GM23338 (cell line): ENCODE measurements around the gene AP3D1. TPM values are rescaled to one million over a fixed set of nuclear protein-coding genes. Genes with fewer than 3 reads are reported as not detected.

Source experiments
- ATAC-seq: fragments of 200-7000 bp; cut with Tn5 transposase; 3 replicates; pipeline ENCODE4 v1.9.1; 2020
- DNase-seq: peaks from one replicate; pipeline ENCODE4 v3.0.0-alpha.2; 2015; ENCODE audit warnings: low spot score
- H2AFZ ChIP-seq: fragments of 200-600 bp; sonication (generic); 2 replicates; pipeline ENCODE4 v1.8.0; 2016; ENCODE audit warnings: antibody characterized with exemption, mild to moderate bottlenecking, moderate library complexity
- H3F3A ChIP-seq: fragments of 200-600 bp; sonication (generic); replicated peaks from 2 replicates; pipeline ENCODE4 v1.8.0; 2017; ENCODE audit warnings: antibody characterized with exemption, mixed run types, low read depth
- H3K27ac ChIP-seq: fragments of 200-600 bp; sonication (generic); 2 replicates; pipeline ENCODE4 v1.6.1; 2016; ENCODE audit warnings: low read depth
- H3K27me3 ChIP-seq: fragments of 200-600 bp; sonication (generic); 2 replicates; pipeline ENCODE4 v1.8.0; 2016; ENCODE audit warnings: mild to moderate bottlenecking, mixed run types, moderate library complexity; ENCODE audit not compliant: insufficient read depth
- H3K36me3 ChIP-seq: fragments of 200-600 bp; sonication (generic); 2 replicates; pipeline ENCODE4 v1.8.0; 2016; ENCODE audit warnings: mild to moderate bottlenecking; ENCODE audit not compliant: insufficient read depth
- H3K4me1 ChIP-seq: fragments of 200-600 bp; sonication (generic); 2 replicates; pipeline ENCODE4 v1.8.0; 2016; ENCODE audit warnings: mild to moderate bottlenecking, moderate library complexity; ENCODE audit not compliant: insufficient read depth
- H3K4me2 ChIP-seq: fragments of 200-600 bp; sonication (generic); 2 replicates; pipeline ENCODE4 v1.7.1; 2017; ENCODE audit warnings: mixed run types
- H3K4me3 ChIP-seq: fragments of 200-600 bp; sonication (generic); 2 replicates; pipeline ENCODE4 v1.6.1; 2016; ENCODE audit warnings: mixed run types
- H3K79me2 ChIP-seq: fragments of 200-600 bp; sonication (generic); replicated peaks from 2 replicates; pipeline ENCODE4 v1.8.0; 2017; ENCODE audit warnings: mild to moderate bottlenecking; ENCODE audit not compliant: insufficient read depth
- H3K9me2 ChIP-seq: fragments of 200-600 bp; sonication (generic); 2 replicates; pipeline ENCODE4 v1.8.0; 2017; ENCODE audit not compliant: insufficient read depth
- H4K20me1 ChIP-seq: fragments of 200-600 bp; sonication (generic); replicated peaks from 2 replicates; pipeline ENCODE4 v1.8.0; 2017; ENCODE audit warnings: mild to moderate bottlenecking; ENCODE audit not compliant: insufficient read depth
- H3K27ac Mint-ChIP-seq: 2 replicates; pipeline ENCODE4 v1.8.0; 2020; ENCODE audit warnings: inconsistent platforms, mild to moderate bottlenecking, moderate library complexity, mixed read lengths
- H3K27me3 Mint-ChIP-seq: 3 replicates; pipeline ENCODE4 v1.8.0; 2022; ENCODE audit warnings: low read depth, mild to moderate bottlenecking, moderate library complexity, mixed read lengths, inconsistent platforms; ENCODE audit not compliant: insufficient read depth, poor library complexity
- H3K36me3 Mint-ChIP-seq: 3 replicates; pipeline ENCODE4 v1.8.0; 2021; ENCODE audit warnings: low read depth, mild to moderate bottlenecking, inconsistent platforms, moderate library complexity, mixed read lengths
- H3K4me1 Mint-ChIP-seq: 3 replicates; pipeline ENCODE4 v1.8.0; 2020; ENCODE audit warnings: mild to moderate bottlenecking, inconsistent platforms, mixed read lengths
- H3K4me3 Mint-ChIP-seq: 3 replicates; pipeline ENCODE4 v1.8.0; 2021; ENCODE audit warnings: moderate library complexity, mild to moderate bottlenecking, inconsistent platforms, mixed read lengths
- H3K9me3 Mint-ChIP-seq: 3 replicates; pipeline ENCODE4 v1.8.0; 2020; ENCODE audit warnings: moderate library complexity, mild to moderate bottlenecking, inconsistent platforms, mixed read lengths
- CREB1 ChIP-seq: fragments of 250-450 bp; sonication (Bioruptor Pico); IDR thresholded peaks from 2 replicates; pipeline ENCODE4 v1.5.0; 2020; ENCODE audit warnings: low read depth, mild to moderate bottlenecking, moderate library complexity
- EZH2 ChIP-seq: fragments of 200-600 bp; sonication (generic); IDR thresholded peaks from one replicate; pipeline ENCODE4 v1.8.0; 2017; ENCODE audit warnings: antibody characterized with exemption, mild to moderate bottlenecking, low read depth; ENCODE audit not compliant: unreplicated experiment
- EZH2phosphoT487 ChIP-seq: fragments of 200-600 bp; sonication (generic); IDR thresholded peaks from one replicate; pipeline ENCODE4 v1.8.1; 2018; ENCODE audit warnings: antibody characterized with exemption; ENCODE audit not compliant: unreplicated experiment
- JUNB ChIP-seq: IDR thresholded peaks from one replicate; pipeline ENCODE4 v1.6.1; 2016; ENCODE audit warnings: antibody characterized with exemption; ENCODE audit not compliant: unreplicated experiment
- NANOG ChIP-seq: IDR thresholded peaks from 2 replicates; pipeline ENCODE4 v1.6.1; 2016; ENCODE audit warnings: antibody characterized with exemption, borderline replicate concordance
- POLR2AphosphoS5 ChIP-seq: IDR thresholded peaks from 2 replicates; pipeline ENCODE4 v1.6.1; 2016; ENCODE audit warnings: antibody characterized with exemption, low read depth
- STAT1 ChIP-seq: IDR thresholded peaks from one replicate; pipeline ENCODE4 v1.6.1; 2016; ENCODE audit warnings: antibody characterized with exemption; ENCODE audit not compliant: unreplicated experiment
- ZNF114 ChIP-seq: fragments of 250-450 bp; sonication (Bioruptor Pico); IDR thresholded peaks from 2 replicates; pipeline ENCODE4 v1.5.0; 2020; ENCODE audit warnings: mild to moderate bottlenecking, moderate library complexity
- ZNF331 ChIP-seq: fragments of 250-450 bp; sonication (Bioruptor Pico); IDR thresholded peaks from 2 replicates; pipeline ENCODE4 v1.5.0; 2020; ENCODE audit warnings: low read depth, mild to moderate bottlenecking, moderate library complexity
- polyA plus RNA-seq: library from polyadenylated mRNA; unstranded; fragments of >200 nt; fragmentation: Nextera tagmentation; extraction: Ambion mirVana; gene quantifications from 2 replicates; pipeline ENCODE4 v1.2.1, GENCODE V29; 2016
- total RNA-seq: library from RNA; depleted of rRNA; stranded (reverse); fragments of >200 nt; shearing (Covaris generic); gene quantifications from 2 replicates; pipeline ENCODE4 v1.2.3, GENCODE V29; 2014
- TF ChIP-seq, protein P1 (sequence below), 2 experiments: fragments of 200-600 bp in 1 of 2; sonication (generic) in 1 of 2; conservative IDR thresholded peaks; 2 replicates each; pipeline versions ENCODE4 v1.5.1 to v1.6.1; 2016 to 2017; ENCODE audit warnings: antibody characterized with exemption in 2 of 2, low read depth in 2 of 2, mild to moderate bottlenecking in 2 of 2, moderate library complexity in 1 of 2
- TF ChIP-seq, protein P2 (sequence below): IDR thresholded peaks from one replicate; pipeline ENCODE4 v1.6.1; 2018; ENCODE audit warnings: antibody characterized with exemption; ENCODE audit not compliant: unreplicated experiment
- TF ChIP-seq, protein P3 (sequence below): fragments of 250-450 bp; sonication (Bioruptor Pico); IDR thresholded peaks from 2 replicates; pipeline ENCODE4 v1.5.0; 2020; ENCODE audit warnings: mild to moderate bottlenecking, moderate library complexity
- TF ChIP-seq, protein P4 (sequence below): IDR thresholded peaks from 2 replicates; pipeline ENCODE4 v1.6.1; 2016; ENCODE audit warnings: antibody characterized with exemption

Gene AP3D1
- total and polyA plus RNA-seq, 2 experiments from 2014 or later: 101 to 236 TPM

DNA sequence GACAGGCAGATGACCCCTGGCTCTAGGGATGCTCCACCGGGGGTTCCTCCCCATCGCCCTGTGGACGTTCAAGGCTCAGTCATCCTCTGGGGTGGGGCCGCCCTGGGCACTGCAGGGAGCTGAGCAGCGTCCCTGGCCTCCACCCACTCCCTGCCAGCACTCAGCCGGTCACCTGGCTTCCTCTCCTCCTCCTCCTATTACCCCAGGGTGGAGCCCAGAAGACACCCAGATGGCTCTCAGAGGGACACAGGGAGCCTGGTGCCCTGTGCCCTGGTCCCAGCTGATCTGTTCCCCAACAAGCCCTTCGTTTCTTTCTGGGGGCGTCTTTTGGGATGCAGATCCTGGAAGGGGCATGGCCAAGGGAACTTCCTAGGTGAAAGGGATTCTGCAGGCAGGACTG lies 96.6 kb downstream of the AP3D1 start:
- Histone ChIP-seq H3K27ac (no peak overlapping the region), H3K9me2 (no peaks in the 10 kb centered on the region), H3K4me1 (no peaks in the 10 kb centered on the region; the same call in 1 of the 2 replicates), H3K4me3 (no peak overlapping the region), H4K20me1 (peaks cover 2% of the 10 kb centered on the region; the same call in 1 of the 2 replicates), H3K79me2 (peaks cover 9% of the 10 kb centered on the region), H3K4me2 (no peak overlapping the region), H3K36me3 (no peaks in the 10 kb centered on the region), H3K27me3 (no peaks in the 10 kb centered on the region), H3F3A (0 out of 2 replicates have a peak, but pooled peaks cover 3% of the 10 kb centered on the region), H2AFZ (no peak overlapping the region)
- Mint-ChIP-seq H3K9me3 (no peaks in the 10 kb centered on the region), H3K36me3 (no peaks in the 10 kb centered on the region), H3K27me3 (peaks cover 7% of the 10 kb centered on the region), H3K27ac (no peak overlapping the region), H3K4me3 (no peak overlapping the region; the same call in 2 of the 3 replicates), H3K4me1 (peaks cover 10% of the 10 kb centered on the region)
- ATAC-seq (no peak), DNase-seq (no peak)
- no peak for TF ChIP-seq ZNF331
- TF ChIP-seq EZH2phosphoT487: no peak
- TF ChIP-seq, protein P1, sequence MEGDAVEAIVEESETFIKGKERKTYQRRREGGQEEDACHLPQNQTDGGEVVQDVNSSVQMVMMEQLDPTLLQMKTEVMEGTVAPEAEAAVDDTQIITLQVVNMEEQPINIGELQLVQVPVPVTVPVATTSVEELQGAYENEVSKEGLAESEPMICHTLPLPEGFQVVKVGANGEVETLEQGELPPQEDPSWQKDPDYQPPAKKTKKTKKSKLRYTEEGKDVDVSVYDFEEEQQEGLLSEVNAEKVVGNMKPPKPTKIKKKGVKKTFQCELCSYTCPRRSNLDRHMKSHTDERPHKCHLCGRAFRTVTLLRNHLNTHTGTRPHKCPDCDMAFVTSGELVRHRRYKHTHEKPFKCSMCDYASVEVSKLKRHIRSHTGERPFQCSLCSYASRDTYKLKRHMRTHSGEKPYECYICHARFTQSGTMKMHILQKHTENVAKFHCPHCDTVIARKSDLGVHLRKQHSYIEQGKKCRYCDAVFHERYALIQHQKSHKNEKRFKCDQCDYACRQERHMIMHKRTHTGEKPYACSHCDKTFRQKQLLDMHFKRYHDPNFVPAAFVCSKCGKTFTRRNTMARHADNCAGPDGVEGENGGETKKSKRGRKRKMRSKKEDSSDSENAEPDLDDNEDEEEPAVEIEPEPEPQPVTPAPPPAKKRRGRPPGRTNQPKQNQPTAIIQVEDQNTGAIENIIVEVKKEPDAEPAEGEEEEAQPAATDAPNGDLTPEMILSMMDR (conservative IDR thresholded peaks at IDR 0.05; ENCODE audit: low read depth in 2 of 2): no peak
- no peak for TF ChIP-seq POLR2AphosphoS5
- no peak for TF ChIP-seq CREB1 (CRISPR knock-in tag)
- TF ChIP-seq, protein P2, sequence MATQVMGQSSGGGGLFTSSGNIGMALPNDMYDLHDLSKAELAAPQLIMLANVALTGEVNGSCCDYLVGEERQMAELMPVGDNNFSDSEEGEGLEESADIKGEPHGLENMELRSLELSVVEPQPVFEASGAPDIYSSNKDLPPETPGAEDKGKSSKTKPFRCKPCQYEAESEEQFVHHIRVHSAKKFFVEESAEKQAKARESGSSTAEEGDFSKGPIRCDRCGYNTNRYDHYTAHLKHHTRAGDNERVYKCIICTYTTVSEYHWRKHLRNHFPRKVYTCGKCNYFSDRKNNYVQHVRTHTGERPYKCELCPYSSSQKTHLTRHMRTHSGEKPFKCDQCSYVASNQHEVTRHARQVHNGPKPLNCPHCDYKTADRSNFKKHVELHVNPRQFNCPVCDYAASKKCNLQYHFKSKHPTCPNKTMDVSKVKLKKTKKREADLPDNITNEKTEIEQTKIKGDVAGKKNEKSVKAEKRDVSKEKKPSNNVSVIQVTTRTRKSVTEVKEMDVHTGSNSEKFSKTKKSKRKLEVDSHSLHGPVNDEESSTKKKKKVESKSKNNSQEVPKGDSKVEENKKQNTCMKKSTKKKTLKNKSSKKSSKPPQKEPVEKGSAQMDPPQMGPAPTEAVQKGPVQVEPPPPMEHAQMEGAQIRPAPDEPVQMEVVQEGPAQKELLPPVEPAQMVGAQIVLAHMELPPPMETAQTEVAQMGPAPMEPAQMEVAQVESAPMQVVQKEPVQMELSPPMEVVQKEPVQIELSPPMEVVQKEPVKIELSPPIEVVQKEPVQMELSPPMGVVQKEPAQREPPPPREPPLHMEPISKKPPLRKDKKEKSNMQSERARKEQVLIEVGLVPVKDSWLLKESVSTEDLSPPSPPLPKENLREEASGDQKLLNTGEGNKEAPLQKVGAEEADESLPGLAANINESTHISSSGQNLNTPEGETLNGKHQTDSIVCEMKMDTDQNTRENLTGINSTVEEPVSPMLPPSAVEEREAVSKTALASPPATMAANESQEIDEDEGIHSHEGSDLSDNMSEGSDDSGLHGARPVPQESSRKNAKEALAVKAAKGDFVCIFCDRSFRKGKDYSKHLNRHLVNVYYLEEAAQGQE: no peak
- TF ChIP-seq, protein P3, sequence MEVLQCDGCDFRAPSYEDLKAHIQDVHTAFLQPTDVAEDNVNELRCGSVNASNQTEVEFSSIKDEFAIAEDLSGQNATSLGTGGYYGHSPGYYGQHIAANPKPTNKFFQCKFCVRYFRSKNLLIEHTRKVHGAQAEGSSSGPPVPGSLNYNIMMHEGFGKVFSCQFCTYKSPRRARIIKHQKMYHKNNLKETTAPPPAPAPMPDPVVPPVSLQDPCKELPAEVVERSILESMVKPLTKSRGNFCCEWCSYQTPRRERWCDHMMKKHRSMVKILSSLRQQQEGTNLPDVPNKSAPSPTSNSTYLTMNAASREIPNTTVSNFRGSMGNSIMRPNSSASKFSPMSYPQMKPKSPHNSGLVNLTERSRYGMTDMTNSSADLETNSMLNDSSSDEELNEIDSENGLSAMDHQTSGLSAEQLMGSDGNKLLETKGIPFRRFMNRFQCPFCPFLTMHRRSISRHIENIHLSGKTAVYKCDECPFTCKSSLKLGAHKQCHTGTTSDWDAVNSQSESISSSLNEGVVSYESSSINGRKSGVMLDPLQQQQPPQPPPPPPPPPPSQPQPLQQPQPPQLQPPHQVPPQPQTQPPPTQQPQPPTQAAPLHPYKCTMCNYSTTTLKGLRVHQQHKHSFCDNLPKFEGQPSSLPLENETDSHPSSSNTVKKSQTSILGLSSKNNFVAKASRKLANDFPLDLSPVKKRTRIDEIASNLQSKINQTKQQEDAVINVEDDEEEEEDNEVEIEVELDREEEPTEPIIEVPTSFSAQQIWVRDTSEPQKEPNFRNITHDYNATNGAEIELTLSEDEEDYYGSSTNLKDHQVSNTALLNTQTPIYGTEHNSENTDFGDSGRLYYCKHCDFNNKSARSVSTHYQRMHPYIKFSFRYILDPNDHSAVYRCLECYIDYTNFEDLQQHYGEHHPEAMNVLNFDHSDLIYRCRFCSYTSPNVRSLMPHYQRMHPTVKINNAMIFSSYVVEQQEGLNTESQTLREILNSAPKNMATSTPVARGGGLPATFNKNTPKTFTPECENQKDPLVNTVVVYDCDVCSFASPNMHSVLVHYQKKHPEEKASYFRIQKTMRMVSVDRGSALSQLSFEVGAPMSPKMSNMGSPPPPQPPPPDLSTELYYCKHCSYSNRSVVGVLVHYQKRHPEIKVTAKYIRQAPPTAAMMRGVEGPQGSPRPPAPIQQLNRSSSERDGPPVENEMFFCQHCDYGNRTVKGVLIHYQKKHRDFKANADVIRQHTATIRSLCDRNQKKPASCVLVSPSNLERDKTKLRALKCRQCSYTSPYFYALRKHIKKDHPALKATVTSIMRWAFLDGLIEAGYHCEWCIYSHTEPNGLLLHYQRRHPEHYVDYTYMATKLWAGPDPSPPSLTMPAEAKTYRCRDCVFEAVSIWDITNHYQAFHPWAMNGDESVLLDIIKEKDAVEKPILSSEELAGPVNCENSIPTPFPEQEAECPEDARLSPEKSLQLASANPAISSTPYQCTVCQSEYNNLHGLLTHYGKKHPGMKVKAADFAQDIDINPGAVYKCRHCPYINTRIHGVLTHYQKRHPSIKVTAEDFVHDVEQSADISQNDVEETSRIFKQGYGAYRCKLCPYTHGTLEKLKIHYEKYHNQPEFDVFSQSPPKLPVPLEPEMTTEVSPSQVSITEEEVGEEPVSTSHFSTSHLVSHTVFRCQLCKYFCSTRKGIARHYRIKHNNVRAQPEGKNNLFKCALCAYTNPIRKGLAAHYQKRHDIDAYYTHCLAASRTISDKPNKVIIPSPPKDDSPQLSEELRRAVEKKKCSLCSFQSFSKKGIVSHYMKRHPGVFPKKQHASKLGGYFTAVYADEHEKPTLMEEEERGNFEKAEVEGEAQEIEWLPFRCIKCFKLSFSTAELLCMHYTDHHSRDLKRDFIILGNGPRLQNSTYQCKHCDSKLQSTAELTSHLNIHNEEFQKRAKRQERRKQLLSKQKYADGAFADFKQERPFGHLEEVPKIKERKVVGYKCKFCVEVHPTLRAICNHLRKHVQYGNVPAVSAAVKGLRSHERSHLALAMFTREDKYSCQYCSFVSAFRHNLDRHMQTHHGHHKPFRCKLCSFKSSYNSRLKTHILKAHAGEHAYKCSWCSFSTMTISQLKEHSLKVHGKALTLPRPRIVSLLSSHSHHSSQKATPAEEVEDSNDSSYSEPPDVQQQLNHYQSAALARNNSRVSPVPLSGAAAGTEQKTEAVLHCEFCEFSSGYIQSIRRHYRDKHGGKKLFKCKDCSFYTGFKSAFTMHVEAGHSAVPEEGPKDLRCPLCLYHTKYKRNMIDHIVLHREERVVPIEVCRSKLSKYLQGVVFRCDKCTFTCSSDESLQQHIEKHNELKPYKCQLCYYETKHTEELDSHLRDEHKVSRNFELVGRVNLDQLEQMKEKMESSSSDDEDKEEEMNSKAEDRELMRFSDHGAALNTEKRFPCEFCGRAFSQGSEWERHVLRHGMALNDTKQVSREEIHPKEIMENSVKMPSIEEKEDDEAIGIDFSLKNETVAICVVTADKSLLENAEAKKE (CRISPR knock-in tag): no peak
- no peak for TF ChIP-seq JUNB
- TF ChIP-seq ZNF114 (CRISPR knock-in tag): no peak
- TF ChIP-seq, protein P4, sequence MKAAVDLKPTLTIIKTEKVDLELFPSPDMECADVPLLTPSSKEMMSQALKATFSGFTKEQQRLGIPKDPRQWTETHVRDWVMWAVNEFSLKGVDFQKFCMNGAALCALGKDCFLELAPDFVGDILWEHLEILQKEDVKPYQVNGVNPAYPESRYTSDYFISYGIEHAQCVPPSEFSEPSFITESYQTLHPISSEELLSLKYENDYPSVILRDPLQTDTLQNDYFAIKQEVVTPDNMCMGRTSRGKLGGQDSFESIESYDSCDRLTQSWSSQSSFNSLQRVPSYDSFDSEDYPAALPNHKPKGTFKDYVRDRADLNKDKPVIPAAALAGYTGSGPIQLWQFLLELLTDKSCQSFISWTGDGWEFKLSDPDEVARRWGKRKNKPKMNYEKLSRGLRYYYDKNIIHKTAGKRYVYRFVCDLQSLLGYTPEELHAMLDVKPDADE: no peak
- no peak for TF ChIP-seq NANOG
- TF ChIP-seq EZH2: no peak
- no peak for TF ChIP-seq STAT1
